ENCODE data around the gene CDK14. TPM values are rescaled to one million over a fixed set of nuclear protein-coding genes. Genes with fewer than 3 reads are reported as not detected.
"Not testable (repeated sequence)": the region's sequence is repeated elsewhere in the genome, so short reads cannot be mapped to it uniquely, and the experiment has no call there.

Gene CDK14
- total RNA-seq, 1 donor from 2014 or later, result 21.6 TPM

- DNase-seq (ENCODE audit: low spot score) (no peak), ATAC-seq (no peak)
These were observed 280.6 kb downstream of the CDK14 start for GRCh38 chr7:90876701-90877100.

GRCh38 chr7:90877201-90877600 is 281.1 kb downstream of the CDK14 start:
- no peak for DNase-seq (ENCODE audit: low spot score)
- no peak for ATAC-seq

- no peak for ATAC-seq
- no peak for DNase-seq (ENCODE audit: low spot score)
These were observed 283.8 kb downstream of the CDK14 start for GRCh38 chr7:90879924-90880323.

GRCh38 chr7:90886416-90886815 is 290.3 kb downstream of the CDK14 start:
- no peak for ATAC-seq
- no peak for DNase-seq (ENCODE audit: low spot score)

- ATAC-seq, result no peak
These were observed 293.1 kb downstream of the CDK14 start for GRCh38 chr7:90889210-90889609.

GRCh38 chr7:90889644-90890043 is 293.5 kb downstream of the CDK14 start:
- ATAC-seq, result no peak
- no peak for DNase-seq (ENCODE audit: low spot score)

More at GRCh38 chr7:90889210-90889609, 293.1 kb downstream of the CDK14 start:
- DNase-seq (ENCODE audit: low spot score), result no peak

GRCh38 chr7:90891529-90891928 is 295.4 kb downstream of the CDK14 start:
- DNase-seq (ENCODE audit: low spot score) (no peak), ATAC-seq (no peak)

GRCh38 chr7:90892213-90892612 is 296.1 kb downstream of the CDK14 start:
- no peak for DNase-seq (ENCODE audit: low spot score)
- no peak for ATAC-seq

- ATAC-seq (peak; percentile 72), DNase-seq (ENCODE audit: low spot score) (no peak)
These were observed 298.0 kb downstream of the CDK14 start for GRCh38 chr7:90894122-90894521.

GRCh38 chr7:90896458-90896857 is 300.3 kb downstream of the CDK14 start:
- ATAC-seq (no peak), DNase-seq (ENCODE audit: low spot score) (no peak)

- DNase-seq (ENCODE audit: low spot score), result no peak
- ATAC-seq, result no peak
These were observed 301.9 kb downstream of the CDK14 start for GRCh38 chr7:90897961-90898469.

GRCh38 chr7:90900628-90901356 is 304.7 kb downstream of the CDK14 start:
- DNase-seq (ENCODE audit: low spot score) (no peak), ATAC-seq (peak; percentile 28)

GRCh38 chr7:90903841-90904240 is 307.7 kb downstream of the CDK14 start:
- ATAC-seq (no peak), DNase-seq (ENCODE audit: low spot score) (no peak)

GRCh38 chr7:90910136-90910535 is 314.0 kb downstream of the CDK14 start:
- ATAC-seq (no peak), DNase-seq (ENCODE audit: low spot score) (no peak)

GRCh38 chr7:90916319-90916718 is 320.2 kb downstream of the CDK14 start:
- no peak for DNase-seq (ENCODE audit: low spot score)
- no peak for ATAC-seq

- ATAC-seq, result no peak
- no peak for DNase-seq (ENCODE audit: low spot score)
These were observed 321.4 kb downstream of the CDK14 start for GRCh38 chr7:90917539-90917938.

GRCh38 chr7:90918303-90918702 is 322.2 kb downstream of the CDK14 start:
- ATAC-seq, result no peak
- no peak for DNase-seq (ENCODE audit: low spot score)

GRCh38 chr7:90919816-90920215 is 323.7 kb downstream of the CDK14 start:
- ATAC-seq (no peak), DNase-seq (ENCODE audit: low spot score) (no peak)

GRCh38 chr7:90920336-90920735 is 324.2 kb downstream of the CDK14 start:
- ATAC-seq, result no peak
- no peak for DNase-seq (ENCODE audit: low spot score)

- DNase-seq (ENCODE audit: low spot score) (no peak), ATAC-seq (no peak)
These were observed 327.4 kb downstream of the CDK14 start for GRCh38 chr7:90923541-90923997.

GRCh38 chr7:90928700-90929424 is 332.7 kb downstream of the CDK14 start:
- ATAC-seq; DNase-seq (ENCODE audit: low spot score): not testable (repeated sequence)

Data from left lobe of liver (tissue), 2 donors.